GM23338 (cell line): ENCODE data around the gene NCKAP5. TPM values are rescaled to one million over a fixed set of nuclear protein-coding genes. Genes with fewer than 3 reads are reported as not detected.

Experiments used
- ATAC-seq: fragments of 200-7000 bp; cut with Tn5 transposase; 3 replicates; pipeline ENCODE4 v1.9.1; 2020
- DNase-seq: peaks from one replicate; pipeline ENCODE4 v3.0.0-alpha.2; 2015; ENCODE audit warnings: low spot score
- H2AFZ ChIP-seq: fragments of 200-600 bp; sonication (generic); 2 replicates; pipeline ENCODE4 v1.8.0; 2016; ENCODE audit warnings: antibody characterized with exemption, mild to moderate bottlenecking, moderate library complexity
- H3F3A ChIP-seq: fragments of 200-600 bp; sonication (generic); replicated peaks from 2 replicates; pipeline ENCODE4 v1.8.0; 2017; ENCODE audit warnings: antibody characterized with exemption, mixed run types, low read depth
- H3K27ac ChIP-seq: fragments of 200-600 bp; sonication (generic); 2 replicates; pipeline ENCODE4 v1.6.1; 2016; ENCODE audit warnings: low read depth
- H3K27me3 ChIP-seq: fragments of 200-600 bp; sonication (generic); 2 replicates; pipeline ENCODE4 v1.8.0; 2016; ENCODE audit warnings: mild to moderate bottlenecking, mixed run types, moderate library complexity; ENCODE audit not compliant: insufficient read depth
- H3K36me3 ChIP-seq: fragments of 200-600 bp; sonication (generic); 2 replicates; pipeline ENCODE4 v1.8.0; 2016; ENCODE audit warnings: mild to moderate bottlenecking; ENCODE audit not compliant: insufficient read depth
- H3K4me1 ChIP-seq: fragments of 200-600 bp; sonication (generic); 2 replicates; pipeline ENCODE4 v1.8.0; 2016; ENCODE audit warnings: mild to moderate bottlenecking, moderate library complexity; ENCODE audit not compliant: insufficient read depth
- H3K4me2 ChIP-seq: fragments of 200-600 bp; sonication (generic); 2 replicates; pipeline ENCODE4 v1.7.1; 2017; ENCODE audit warnings: mixed run types
- H3K4me3 ChIP-seq: fragments of 200-600 bp; sonication (generic); 2 replicates; pipeline ENCODE4 v1.6.1; 2016; ENCODE audit warnings: mixed run types
- H3K79me2 ChIP-seq: fragments of 200-600 bp; sonication (generic); replicated peaks from 2 replicates; pipeline ENCODE4 v1.8.0; 2017; ENCODE audit warnings: mild to moderate bottlenecking; ENCODE audit not compliant: insufficient read depth
- H3K9me2 ChIP-seq: fragments of 200-600 bp; sonication (generic); 2 replicates; pipeline ENCODE4 v1.8.0; 2017; ENCODE audit not compliant: insufficient read depth
- H4K20me1 ChIP-seq: fragments of 200-600 bp; sonication (generic); replicated peaks from 2 replicates; pipeline ENCODE4 v1.8.0; 2017; ENCODE audit warnings: mild to moderate bottlenecking; ENCODE audit not compliant: insufficient read depth
- H3K27ac Mint-ChIP-seq: 2 replicates; pipeline ENCODE4 v1.8.0; 2020; ENCODE audit warnings: inconsistent platforms, mild to moderate bottlenecking, moderate library complexity, mixed read lengths
- H3K27me3 Mint-ChIP-seq: 3 replicates; pipeline ENCODE4 v1.8.0; 2022; ENCODE audit warnings: low read depth, mild to moderate bottlenecking, moderate library complexity, mixed read lengths, inconsistent platforms; ENCODE audit not compliant: insufficient read depth, poor library complexity
- H3K36me3 Mint-ChIP-seq: 3 replicates; pipeline ENCODE4 v1.8.0; 2021; ENCODE audit warnings: low read depth, mild to moderate bottlenecking, inconsistent platforms, moderate library complexity, mixed read lengths
- H3K4me1 Mint-ChIP-seq: 3 replicates; pipeline ENCODE4 v1.8.0; 2020; ENCODE audit warnings: mild to moderate bottlenecking, inconsistent platforms, mixed read lengths
- H3K4me3 Mint-ChIP-seq: 3 replicates; pipeline ENCODE4 v1.8.0; 2021; ENCODE audit warnings: moderate library complexity, mild to moderate bottlenecking, inconsistent platforms, mixed read lengths
- H3K9me3 Mint-ChIP-seq: 3 replicates; pipeline ENCODE4 v1.8.0; 2020; ENCODE audit warnings: moderate library complexity, mild to moderate bottlenecking, inconsistent platforms, mixed read lengths
- CREB1 ChIP-seq: fragments of 250-450 bp; sonication (Bioruptor Pico); IDR thresholded peaks from 2 replicates; pipeline ENCODE4 v1.5.0; 2020; ENCODE audit warnings: low read depth, mild to moderate bottlenecking, moderate library complexity
- EZH2 ChIP-seq: fragments of 200-600 bp; sonication (generic); IDR thresholded peaks from one replicate; pipeline ENCODE4 v1.8.0; 2017; ENCODE audit warnings: antibody characterized with exemption, mild to moderate bottlenecking, low read depth; ENCODE audit not compliant: unreplicated experiment
- EZH2phosphoT487 ChIP-seq: fragments of 200-600 bp; sonication (generic); IDR thresholded peaks from one replicate; pipeline ENCODE4 v1.8.1; 2018; ENCODE audit warnings: antibody characterized with exemption; ENCODE audit not compliant: unreplicated experiment
- JUNB ChIP-seq: IDR thresholded peaks from one replicate; pipeline ENCODE4 v1.6.1; 2016; ENCODE audit warnings: antibody characterized with exemption; ENCODE audit not compliant: unreplicated experiment
- NANOG ChIP-seq: IDR thresholded peaks from 2 replicates; pipeline ENCODE4 v1.6.1; 2016; ENCODE audit warnings: antibody characterized with exemption, borderline replicate concordance
- POLR2AphosphoS5 ChIP-seq: IDR thresholded peaks from 2 replicates; pipeline ENCODE4 v1.6.1; 2016; ENCODE audit warnings: antibody characterized with exemption, low read depth
- STAT1 ChIP-seq: IDR thresholded peaks from one replicate; pipeline ENCODE4 v1.6.1; 2016; ENCODE audit warnings: antibody characterized with exemption; ENCODE audit not compliant: unreplicated experiment
- ZNF114 ChIP-seq: fragments of 250-450 bp; sonication (Bioruptor Pico); IDR thresholded peaks from 2 replicates; pipeline ENCODE4 v1.5.0; 2020; ENCODE audit warnings: mild to moderate bottlenecking, moderate library complexity
- ZNF331 ChIP-seq: fragments of 250-450 bp; sonication (Bioruptor Pico); IDR thresholded peaks from 2 replicates; pipeline ENCODE4 v1.5.0; 2020; ENCODE audit warnings: low read depth, mild to moderate bottlenecking, moderate library complexity
- polyA plus RNA-seq: library from polyadenylated mRNA; unstranded; fragments of >200 nt; fragmentation: Nextera tagmentation; extraction: Ambion mirVana; gene quantifications from 2 replicates; pipeline ENCODE4 v1.2.1, GENCODE V29; 2016
- total RNA-seq: library from RNA; depleted of rRNA; stranded (reverse); fragments of >200 nt; shearing (Covaris generic); gene quantifications from 2 replicates; pipeline ENCODE4 v1.2.3, GENCODE V29; 2014
- TF ChIP-seq, protein P1 (sequence below): IDR thresholded peaks from one replicate; pipeline ENCODE4 v1.6.1; 2018; ENCODE audit warnings: antibody characterized with exemption; ENCODE audit not compliant: unreplicated experiment
- TF ChIP-seq, protein P2 (sequence below): IDR thresholded peaks from 2 replicates; pipeline ENCODE4 v1.6.1; 2016; ENCODE audit warnings: antibody characterized with exemption
- TF ChIP-seq, protein P3 (sequence below): fragments of 250-450 bp; sonication (Bioruptor Pico); IDR thresholded peaks from 2 replicates; pipeline ENCODE4 v1.5.0; 2020; ENCODE audit warnings: mild to moderate bottlenecking, moderate library complexity
- TF ChIP-seq, protein P4 (sequence below), 2 experiments: fragments of 200-600 bp in 1 of 2; sonication (generic) in 1 of 2; conservative IDR thresholded peaks; 2 replicates each; pipeline versions ENCODE4 v1.5.1 to v1.6.1; 2016 to 2017; ENCODE audit warnings: antibody characterized with exemption in 2 of 2, low read depth in 2 of 2, mild to moderate bottlenecking in 2 of 2, moderate library complexity in 1 of 2

NCKAP5 gene
- total and polyA plus RNA-seq, 2 experiments from 2014 or later: 0.34 to 0.73 TPM

DNA sequence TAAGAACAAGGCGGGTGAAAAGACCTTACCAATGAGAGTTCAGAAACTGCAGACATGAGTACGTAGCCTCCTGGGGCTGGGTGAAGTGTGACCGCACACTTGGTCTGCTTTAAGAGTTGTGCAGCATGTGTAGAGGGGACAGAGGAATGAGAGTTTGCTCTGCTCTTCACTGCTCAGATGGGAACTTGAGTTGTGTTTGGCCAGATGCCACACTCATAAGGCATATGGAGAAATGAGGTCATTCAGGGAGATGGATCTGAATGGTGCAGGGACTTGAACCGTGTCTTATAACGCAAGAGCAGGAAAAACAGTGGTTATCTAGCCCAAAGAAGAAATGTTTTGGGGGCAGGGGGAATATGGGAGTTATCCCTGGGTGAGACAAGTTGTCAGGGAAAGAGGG, 624.4 kb downstream of the NCKAP5 start:
- H3K4me3 ChIP-seq: no peak overlapping the region
- no peaks in the 10 kb centered on the region for H3K9me3 Mint-ChIP-seq
- H2AFZ ChIP-seq: no peak overlapping the region
- H4K20me1 ChIP-seq: no peaks in the 10 kb centered on the region
- no peaks in the 10 kb centered on the region for H3K4me1 ChIP-seq
- H3K4me3 Mint-ChIP-seq: no peak overlapping the region
- H3K36me3 ChIP-seq: no peaks in the 10 kb centered on the region
- no peaks in the 10 kb centered on the region for H3K27me3 ChIP-seq
- peaks cover 7% of the 10 kb centered on the region for H3K4me1 Mint-ChIP-seq
- no peak overlapping the region for H3K27ac ChIP-seq
- H3K79me2 ChIP-seq: no peaks in the 10 kb centered on the region
- DNase-seq (no peak), ATAC-seq (no peak)
- no peak overlapping the region for H3K27ac Mint-ChIP-seq
- H3K27me3 Mint-ChIP-seq: no peaks in the 10 kb centered on the region
- TF ChIP-seq EZH2phosphoT487: no peak
- TF ChIP-seq, protein P1, sequence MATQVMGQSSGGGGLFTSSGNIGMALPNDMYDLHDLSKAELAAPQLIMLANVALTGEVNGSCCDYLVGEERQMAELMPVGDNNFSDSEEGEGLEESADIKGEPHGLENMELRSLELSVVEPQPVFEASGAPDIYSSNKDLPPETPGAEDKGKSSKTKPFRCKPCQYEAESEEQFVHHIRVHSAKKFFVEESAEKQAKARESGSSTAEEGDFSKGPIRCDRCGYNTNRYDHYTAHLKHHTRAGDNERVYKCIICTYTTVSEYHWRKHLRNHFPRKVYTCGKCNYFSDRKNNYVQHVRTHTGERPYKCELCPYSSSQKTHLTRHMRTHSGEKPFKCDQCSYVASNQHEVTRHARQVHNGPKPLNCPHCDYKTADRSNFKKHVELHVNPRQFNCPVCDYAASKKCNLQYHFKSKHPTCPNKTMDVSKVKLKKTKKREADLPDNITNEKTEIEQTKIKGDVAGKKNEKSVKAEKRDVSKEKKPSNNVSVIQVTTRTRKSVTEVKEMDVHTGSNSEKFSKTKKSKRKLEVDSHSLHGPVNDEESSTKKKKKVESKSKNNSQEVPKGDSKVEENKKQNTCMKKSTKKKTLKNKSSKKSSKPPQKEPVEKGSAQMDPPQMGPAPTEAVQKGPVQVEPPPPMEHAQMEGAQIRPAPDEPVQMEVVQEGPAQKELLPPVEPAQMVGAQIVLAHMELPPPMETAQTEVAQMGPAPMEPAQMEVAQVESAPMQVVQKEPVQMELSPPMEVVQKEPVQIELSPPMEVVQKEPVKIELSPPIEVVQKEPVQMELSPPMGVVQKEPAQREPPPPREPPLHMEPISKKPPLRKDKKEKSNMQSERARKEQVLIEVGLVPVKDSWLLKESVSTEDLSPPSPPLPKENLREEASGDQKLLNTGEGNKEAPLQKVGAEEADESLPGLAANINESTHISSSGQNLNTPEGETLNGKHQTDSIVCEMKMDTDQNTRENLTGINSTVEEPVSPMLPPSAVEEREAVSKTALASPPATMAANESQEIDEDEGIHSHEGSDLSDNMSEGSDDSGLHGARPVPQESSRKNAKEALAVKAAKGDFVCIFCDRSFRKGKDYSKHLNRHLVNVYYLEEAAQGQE: no peak
- TF ChIP-seq EZH2: no peak
- TF ChIP-seq, protein P2, sequence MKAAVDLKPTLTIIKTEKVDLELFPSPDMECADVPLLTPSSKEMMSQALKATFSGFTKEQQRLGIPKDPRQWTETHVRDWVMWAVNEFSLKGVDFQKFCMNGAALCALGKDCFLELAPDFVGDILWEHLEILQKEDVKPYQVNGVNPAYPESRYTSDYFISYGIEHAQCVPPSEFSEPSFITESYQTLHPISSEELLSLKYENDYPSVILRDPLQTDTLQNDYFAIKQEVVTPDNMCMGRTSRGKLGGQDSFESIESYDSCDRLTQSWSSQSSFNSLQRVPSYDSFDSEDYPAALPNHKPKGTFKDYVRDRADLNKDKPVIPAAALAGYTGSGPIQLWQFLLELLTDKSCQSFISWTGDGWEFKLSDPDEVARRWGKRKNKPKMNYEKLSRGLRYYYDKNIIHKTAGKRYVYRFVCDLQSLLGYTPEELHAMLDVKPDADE: no peak
- no peak for TF ChIP-seq STAT1
- TF ChIP-seq NANOG: no peak
- TF ChIP-seq, protein P3, sequence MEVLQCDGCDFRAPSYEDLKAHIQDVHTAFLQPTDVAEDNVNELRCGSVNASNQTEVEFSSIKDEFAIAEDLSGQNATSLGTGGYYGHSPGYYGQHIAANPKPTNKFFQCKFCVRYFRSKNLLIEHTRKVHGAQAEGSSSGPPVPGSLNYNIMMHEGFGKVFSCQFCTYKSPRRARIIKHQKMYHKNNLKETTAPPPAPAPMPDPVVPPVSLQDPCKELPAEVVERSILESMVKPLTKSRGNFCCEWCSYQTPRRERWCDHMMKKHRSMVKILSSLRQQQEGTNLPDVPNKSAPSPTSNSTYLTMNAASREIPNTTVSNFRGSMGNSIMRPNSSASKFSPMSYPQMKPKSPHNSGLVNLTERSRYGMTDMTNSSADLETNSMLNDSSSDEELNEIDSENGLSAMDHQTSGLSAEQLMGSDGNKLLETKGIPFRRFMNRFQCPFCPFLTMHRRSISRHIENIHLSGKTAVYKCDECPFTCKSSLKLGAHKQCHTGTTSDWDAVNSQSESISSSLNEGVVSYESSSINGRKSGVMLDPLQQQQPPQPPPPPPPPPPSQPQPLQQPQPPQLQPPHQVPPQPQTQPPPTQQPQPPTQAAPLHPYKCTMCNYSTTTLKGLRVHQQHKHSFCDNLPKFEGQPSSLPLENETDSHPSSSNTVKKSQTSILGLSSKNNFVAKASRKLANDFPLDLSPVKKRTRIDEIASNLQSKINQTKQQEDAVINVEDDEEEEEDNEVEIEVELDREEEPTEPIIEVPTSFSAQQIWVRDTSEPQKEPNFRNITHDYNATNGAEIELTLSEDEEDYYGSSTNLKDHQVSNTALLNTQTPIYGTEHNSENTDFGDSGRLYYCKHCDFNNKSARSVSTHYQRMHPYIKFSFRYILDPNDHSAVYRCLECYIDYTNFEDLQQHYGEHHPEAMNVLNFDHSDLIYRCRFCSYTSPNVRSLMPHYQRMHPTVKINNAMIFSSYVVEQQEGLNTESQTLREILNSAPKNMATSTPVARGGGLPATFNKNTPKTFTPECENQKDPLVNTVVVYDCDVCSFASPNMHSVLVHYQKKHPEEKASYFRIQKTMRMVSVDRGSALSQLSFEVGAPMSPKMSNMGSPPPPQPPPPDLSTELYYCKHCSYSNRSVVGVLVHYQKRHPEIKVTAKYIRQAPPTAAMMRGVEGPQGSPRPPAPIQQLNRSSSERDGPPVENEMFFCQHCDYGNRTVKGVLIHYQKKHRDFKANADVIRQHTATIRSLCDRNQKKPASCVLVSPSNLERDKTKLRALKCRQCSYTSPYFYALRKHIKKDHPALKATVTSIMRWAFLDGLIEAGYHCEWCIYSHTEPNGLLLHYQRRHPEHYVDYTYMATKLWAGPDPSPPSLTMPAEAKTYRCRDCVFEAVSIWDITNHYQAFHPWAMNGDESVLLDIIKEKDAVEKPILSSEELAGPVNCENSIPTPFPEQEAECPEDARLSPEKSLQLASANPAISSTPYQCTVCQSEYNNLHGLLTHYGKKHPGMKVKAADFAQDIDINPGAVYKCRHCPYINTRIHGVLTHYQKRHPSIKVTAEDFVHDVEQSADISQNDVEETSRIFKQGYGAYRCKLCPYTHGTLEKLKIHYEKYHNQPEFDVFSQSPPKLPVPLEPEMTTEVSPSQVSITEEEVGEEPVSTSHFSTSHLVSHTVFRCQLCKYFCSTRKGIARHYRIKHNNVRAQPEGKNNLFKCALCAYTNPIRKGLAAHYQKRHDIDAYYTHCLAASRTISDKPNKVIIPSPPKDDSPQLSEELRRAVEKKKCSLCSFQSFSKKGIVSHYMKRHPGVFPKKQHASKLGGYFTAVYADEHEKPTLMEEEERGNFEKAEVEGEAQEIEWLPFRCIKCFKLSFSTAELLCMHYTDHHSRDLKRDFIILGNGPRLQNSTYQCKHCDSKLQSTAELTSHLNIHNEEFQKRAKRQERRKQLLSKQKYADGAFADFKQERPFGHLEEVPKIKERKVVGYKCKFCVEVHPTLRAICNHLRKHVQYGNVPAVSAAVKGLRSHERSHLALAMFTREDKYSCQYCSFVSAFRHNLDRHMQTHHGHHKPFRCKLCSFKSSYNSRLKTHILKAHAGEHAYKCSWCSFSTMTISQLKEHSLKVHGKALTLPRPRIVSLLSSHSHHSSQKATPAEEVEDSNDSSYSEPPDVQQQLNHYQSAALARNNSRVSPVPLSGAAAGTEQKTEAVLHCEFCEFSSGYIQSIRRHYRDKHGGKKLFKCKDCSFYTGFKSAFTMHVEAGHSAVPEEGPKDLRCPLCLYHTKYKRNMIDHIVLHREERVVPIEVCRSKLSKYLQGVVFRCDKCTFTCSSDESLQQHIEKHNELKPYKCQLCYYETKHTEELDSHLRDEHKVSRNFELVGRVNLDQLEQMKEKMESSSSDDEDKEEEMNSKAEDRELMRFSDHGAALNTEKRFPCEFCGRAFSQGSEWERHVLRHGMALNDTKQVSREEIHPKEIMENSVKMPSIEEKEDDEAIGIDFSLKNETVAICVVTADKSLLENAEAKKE: no peak
- no peak for TF ChIP-seq ZNF114 (CRISPR knock-in tag)
- no peak for TF ChIP-seq JUNB
- TF ChIP-seq, protein P4, sequence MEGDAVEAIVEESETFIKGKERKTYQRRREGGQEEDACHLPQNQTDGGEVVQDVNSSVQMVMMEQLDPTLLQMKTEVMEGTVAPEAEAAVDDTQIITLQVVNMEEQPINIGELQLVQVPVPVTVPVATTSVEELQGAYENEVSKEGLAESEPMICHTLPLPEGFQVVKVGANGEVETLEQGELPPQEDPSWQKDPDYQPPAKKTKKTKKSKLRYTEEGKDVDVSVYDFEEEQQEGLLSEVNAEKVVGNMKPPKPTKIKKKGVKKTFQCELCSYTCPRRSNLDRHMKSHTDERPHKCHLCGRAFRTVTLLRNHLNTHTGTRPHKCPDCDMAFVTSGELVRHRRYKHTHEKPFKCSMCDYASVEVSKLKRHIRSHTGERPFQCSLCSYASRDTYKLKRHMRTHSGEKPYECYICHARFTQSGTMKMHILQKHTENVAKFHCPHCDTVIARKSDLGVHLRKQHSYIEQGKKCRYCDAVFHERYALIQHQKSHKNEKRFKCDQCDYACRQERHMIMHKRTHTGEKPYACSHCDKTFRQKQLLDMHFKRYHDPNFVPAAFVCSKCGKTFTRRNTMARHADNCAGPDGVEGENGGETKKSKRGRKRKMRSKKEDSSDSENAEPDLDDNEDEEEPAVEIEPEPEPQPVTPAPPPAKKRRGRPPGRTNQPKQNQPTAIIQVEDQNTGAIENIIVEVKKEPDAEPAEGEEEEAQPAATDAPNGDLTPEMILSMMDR (conservative IDR thresholded peaks at IDR 0.05; ENCODE audit: low read depth in 2 of 2): no peak
- no peak for TF ChIP-seq ZNF331
- TF ChIP-seq POLR2AphosphoS5: no peak
- no peak for TF ChIP-seq CREB1
- 0 out of 2 replicates have a peak, but pooled peaks cover 5% of the 10 kb centered on the region for H3K9me2 ChIP-seq
- no peaks in the 10 kb centered on the region for H3F3A ChIP-seq
- no peak overlapping the region for H3K4me2 ChIP-seq
- H3K36me3 Mint-ChIP-seq: no peaks in the 10 kb centered on the region
